Endodermal cell (in vitro differentiated cells): ENCODE results near the gene RBM20. TPM values are rescaled to one million over a fixed set of nuclear protein-coding genes. Genes with fewer than 3 reads are reported as not detected.

ENCODE experiments used
- DNase-seq: peaks from one replicate; pipeline ENCODE4 v3.0.0-alpha.2; 2017
- H3K27ac ChIP-seq: 2 replicates; pipeline ENCODE4 v1.5.1; 2013; ENCODE audit warnings: mild to moderate bottlenecking, low read depth, low read length, moderate library complexity
- H3K27me3 ChIP-seq: 2 replicates; pipeline ENCODE4 v1.6.1; 2013; ENCODE audit warnings: mild to moderate bottlenecking, low read length, moderate library complexity; ENCODE audit not compliant: insufficient read depth, control insufficient read depth, poor library complexity, severe bottlenecking
- H3K36me3 ChIP-seq: 2 replicates; pipeline ENCODE4 v1.7.0; 2013; ENCODE audit warnings: mild to moderate bottlenecking, low read length, moderate library complexity; ENCODE audit not compliant: control insufficient read depth, insufficient read depth
- H3K4me1 ChIP-seq: one replicate; pipeline ENCODE4 v1.7.0; 2013; ENCODE audit warnings: low read length; ENCODE audit not compliant: control insufficient read depth, insufficient read depth
- H3K4me3 ChIP-seq: 2 replicates; pipeline ENCODE4 v1.5.1; 2013; ENCODE audit warnings: mild to moderate bottlenecking, low read length, moderate library complexity
- H3K9ac ChIP-seq: 2 replicates; pipeline ENCODE4 v1.6.1; 2013; ENCODE audit warnings: mild to moderate bottlenecking, low read length, moderate library complexity; ENCODE audit not compliant: poor library complexity, severe bottlenecking; ENCODE audit errors: extremely low read depth
- H3K9me3 ChIP-seq: 2 replicates; pipeline ENCODE4 v1.6.1; 2013; ENCODE audit warnings: mild to moderate bottlenecking, low read length, moderate library complexity; ENCODE audit not compliant: control insufficient read depth
- H3K27ac Mint-ChIP-seq: 2 replicates; pipeline ENCODE4 v1.8.0; 2020; ENCODE audit warnings: mixed read lengths
- H3K27me3 Mint-ChIP-seq: 2 replicates; pipeline ENCODE4 v1.8.0; 2021; ENCODE audit warnings: mild to moderate bottlenecking, mixed read lengths; ENCODE audit not compliant: insufficient read depth
- H3K36me3 Mint-ChIP-seq: 2 replicates; pipeline ENCODE4 v1.8.0; 2020; ENCODE audit warnings: low read depth, mixed read lengths
- H3K4me1 Mint-ChIP-seq: 2 replicates; pipeline ENCODE4 v1.8.0; 2020; ENCODE audit warnings: mixed read lengths
- H3K4me3 Mint-ChIP-seq: 2 replicates; pipeline ENCODE4 v1.8.0; 2020; ENCODE audit warnings: mild to moderate bottlenecking, moderate library complexity, mixed read lengths
- H3K9me3 Mint-ChIP-seq: 2 replicates; pipeline ENCODE4 v1.8.0; 2020; ENCODE audit warnings: mild to moderate bottlenecking, mixed read lengths
- WGBS, 2 experiments: methylation state at CpG; one replicate each; pipeline versions ENCODE4 v1.1.5 to v1.1.7; 2013; ENCODE audit warnings: missing lambda C conversion rate in 2 of 2, mixed read lengths in 1 of 2; ENCODE audit not compliant: insufficient coverage in 1 of 2, insufficient read length in 1 of 2; 5-methylcytosine and 5-hydroxymethylcytosine counted together
- total RNA-seq, 2 donors: library from RNA; stranded (reverse); fragmentation: NEBNext Ultra II Directional in 1 of 2; extraction: Animal tissue kit (Norgen Biotek cat#: 25700) in 1 of 2; gene quantifications; 2 replicates in 1 of 2; 3 replicates in 1 of 2; pipeline ENCODE4 v1.2.1, GENCODE V29; 2021
- TF ChIP-seq, protein P1 (sequence below): fragments of 200-600 bp; sonication (generic); conservative IDR thresholded peaks from 2 replicates; pipeline ENCODE4 v1.5.0; 2021; ENCODE audit warnings: antibody characterized with exemption, mild to moderate bottlenecking

The RBM20 gene
- total RNA-seq, 2 donors from 2014 or later = 6.2 to 7.0 TPM

DNA sequence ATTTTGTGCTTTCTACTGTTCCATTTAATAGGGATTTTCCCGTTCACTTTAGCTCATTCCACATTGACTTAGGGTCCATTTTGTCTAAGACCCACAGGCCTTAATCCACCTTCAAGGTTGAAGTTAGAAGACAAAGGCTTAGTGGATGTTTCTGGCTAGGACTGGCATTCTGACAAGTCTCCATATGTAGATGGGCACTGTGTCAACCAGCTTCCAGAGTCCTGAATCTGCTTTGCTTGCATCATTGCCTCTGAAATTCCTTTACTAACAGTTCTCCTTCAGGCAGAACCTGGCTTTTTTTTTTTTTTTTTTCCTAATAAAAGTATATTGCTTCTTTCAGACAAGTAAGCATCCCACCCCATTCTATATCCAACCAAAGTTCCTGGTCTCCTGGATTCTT, 158.0 kb downstream of the RBM20 start:
- Histone ChIP-seq H3K9me3 (no peaks in the 10 kb centered on the region), H3K27ac (no peak overlapping the region), H3K9ac (no peak overlapping the region), H3K4me3 (no peak overlapping the region), H3K36me3 (peaks cover 21% of the 10 kb centered on the region), H3K4me1 (no peaks in the 10 kb centered on the region), H3K27me3 (no peaks in the 10 kb centered on the region)
- H3K9me3 Mint-ChIP-seq = no peaks in the 10 kb centered on the region
- DNase-seq = no peak
- TF ChIP-seq, protein P1, sequence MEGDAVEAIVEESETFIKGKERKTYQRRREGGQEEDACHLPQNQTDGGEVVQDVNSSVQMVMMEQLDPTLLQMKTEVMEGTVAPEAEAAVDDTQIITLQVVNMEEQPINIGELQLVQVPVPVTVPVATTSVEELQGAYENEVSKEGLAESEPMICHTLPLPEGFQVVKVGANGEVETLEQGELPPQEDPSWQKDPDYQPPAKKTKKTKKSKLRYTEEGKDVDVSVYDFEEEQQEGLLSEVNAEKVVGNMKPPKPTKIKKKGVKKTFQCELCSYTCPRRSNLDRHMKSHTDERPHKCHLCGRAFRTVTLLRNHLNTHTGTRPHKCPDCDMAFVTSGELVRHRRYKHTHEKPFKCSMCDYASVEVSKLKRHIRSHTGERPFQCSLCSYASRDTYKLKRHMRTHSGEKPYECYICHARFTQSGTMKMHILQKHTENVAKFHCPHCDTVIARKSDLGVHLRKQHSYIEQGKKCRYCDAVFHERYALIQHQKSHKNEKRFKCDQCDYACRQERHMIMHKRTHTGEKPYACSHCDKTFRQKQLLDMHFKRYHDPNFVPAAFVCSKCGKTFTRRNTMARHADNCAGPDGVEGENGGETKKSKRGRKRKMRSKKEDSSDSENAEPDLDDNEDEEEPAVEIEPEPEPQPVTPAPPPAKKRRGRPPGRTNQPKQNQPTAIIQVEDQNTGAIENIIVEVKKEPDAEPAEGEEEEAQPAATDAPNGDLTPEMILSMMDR = no peak
- no peak overlapping the region for H3K27ac Mint-ChIP-seq
- WGBS, 2 experiments = 91% methylated on average over 1 of the region's 1 CpG; no CpG with 5 or more reads in 1 of the 2 experiments
- H3K4me1 Mint-ChIP-seq = peaks cover 23% of the 10 kb centered on the region
- H3K36me3 Mint-ChIP-seq = peaks cover 9% of the 10 kb centered on the region
- H3K27me3 Mint-ChIP-seq = no peaks in the 10 kb centered on the region
- no peak overlapping the region for H3K4me3 Mint-ChIP-seq

DNA sequence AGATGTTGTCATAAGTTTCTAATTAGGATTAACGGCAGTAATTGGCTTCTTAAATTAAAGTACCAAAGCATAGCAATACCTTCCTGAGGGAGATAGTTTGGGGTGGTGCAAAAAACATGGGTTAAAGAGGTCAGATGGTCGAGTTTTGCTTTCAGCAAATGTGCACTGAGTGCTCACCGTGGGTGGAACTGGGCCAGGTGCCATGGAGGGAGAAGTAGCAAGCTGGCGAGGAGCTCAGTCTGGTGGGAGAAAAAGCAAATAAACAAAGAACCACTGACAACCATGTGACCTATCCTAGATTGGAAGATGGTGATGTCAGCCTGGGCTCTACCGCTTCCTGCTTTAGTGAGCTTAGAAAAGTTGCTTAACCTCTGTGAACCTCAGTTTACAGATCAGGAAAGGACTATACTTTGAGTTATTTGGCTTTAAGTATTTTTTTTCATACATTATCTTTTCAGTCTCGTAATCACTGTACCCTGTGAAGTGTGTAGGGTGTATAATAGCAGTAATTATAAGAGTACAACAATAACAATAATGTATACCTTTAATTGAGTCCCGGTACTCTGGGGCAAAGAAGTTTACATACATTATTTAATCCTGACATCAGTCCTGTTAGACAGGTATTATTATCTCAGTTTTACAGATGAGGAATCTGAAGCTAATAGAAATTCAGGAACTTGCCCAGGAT, 158.6 kb downstream of the RBM20 start:
- H3K4me1 Mint-ChIP-seq = peaks cover 19% of the 10 kb centered on the region
- no peak overlapping the region for H3K27ac ChIP-seq
- no peak for DNase-seq
- H3K4me1 ChIP-seq = no peaks in the 10 kb centered on the region
- H3K4me3 ChIP-seq = no peak overlapping the region
- no peak overlapping the region for H3K4me3 Mint-ChIP-seq
- no peak overlapping the region for H3K9ac ChIP-seq
- H3K27me3 ChIP-seq = no peaks in the 10 kb centered on the region
- H3K27me3 Mint-ChIP-seq = no peaks in the 10 kb centered on the region
- H3K36me3 ChIP-seq = peaks cover 21% of the 10 kb centered on the region
- H3K36me3 Mint-ChIP-seq = peaks cover 9% of the 10 kb centered on the region
- H3K9me3 Mint-ChIP-seq = no peaks in the 10 kb centered on the region
- TF ChIP-seq, protein P1 = no peak
- H3K9me3 ChIP-seq = no peaks in the 10 kb centered on the region
- H3K27ac Mint-ChIP-seq = peak overlapping the region; percentile 38
- WGBS, 2 experiments = 40 to 71% methylated on average over 2 to 6 of the region's 7 CpGs

DNA sequence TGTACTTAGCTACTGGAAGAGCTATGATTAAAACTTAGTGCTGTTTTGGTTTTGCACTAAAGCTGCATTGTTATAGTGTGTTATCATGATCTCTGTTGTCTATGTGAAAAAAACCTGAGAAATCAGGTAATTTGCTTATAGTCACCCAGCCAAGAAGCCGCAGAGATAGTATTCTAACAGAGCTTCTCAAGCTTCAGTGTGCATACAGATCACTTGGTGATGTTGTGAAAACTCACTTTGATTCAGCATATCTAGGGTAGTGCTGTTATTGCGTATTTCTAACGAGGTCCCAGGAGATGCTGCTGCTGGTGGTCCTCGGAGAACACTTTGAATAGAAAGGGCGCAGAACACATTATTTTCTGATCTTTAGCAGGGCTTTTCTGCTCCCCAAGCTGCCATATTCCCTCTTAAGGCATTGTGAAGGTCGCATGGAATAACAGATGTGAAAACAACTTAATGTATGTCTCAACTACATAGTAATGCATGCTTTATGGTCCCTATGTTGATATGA, 159.2 kb downstream of the RBM20 start:
- Mint-ChIP-seq H3K4me1 (peaks cover 18% of the 10 kb centered on the region), H3K27me3 (no peaks in the 10 kb centered on the region), H3K27ac (no peak overlapping the region), H3K36me3 (peaks cover 9% of the 10 kb centered on the region), H3K4me3 (no peak overlapping the region), H3K9me3 (no peaks in the 10 kb centered on the region)
- no peak overlapping the region for H3K4me3 ChIP-seq
- H3K9ac ChIP-seq = no peak overlapping the region
- H3K9me3 ChIP-seq = no peaks in the 10 kb centered on the region
- no peak overlapping the region for H3K27ac ChIP-seq
- TF ChIP-seq, protein P1 = no peak
- H3K27me3 ChIP-seq = no peaks in the 10 kb centered on the region
- 94 to 97% methylated on average over 4 to 6 of the region's 6 CpGs for WGBS, 2 experiments
- H3K4me1 ChIP-seq = no peaks in the 10 kb centered on the region
- DNase-seq = no peak
- H3K36me3 ChIP-seq = peaks cover 20% of the 10 kb centered on the region
